Measurements from ENCODE around the gene OAT. TPM values are rescaled to one million over a fixed set of nuclear protein-coding genes. Genes with fewer than 3 reads are reported as not detected.
A peak's percentile ranks its signal among the peaks of the same experiment; 100 is the strongest.
"Not testable (repeated sequence)": the region's sequence is repeated elsewhere in the genome, so short reads cannot be mapped to it uniquely, and the experiment has no call there.

The OAT gene
- total RNA-seq, 1 donor from 2014 or later = 35.0 TPM

DNA sequence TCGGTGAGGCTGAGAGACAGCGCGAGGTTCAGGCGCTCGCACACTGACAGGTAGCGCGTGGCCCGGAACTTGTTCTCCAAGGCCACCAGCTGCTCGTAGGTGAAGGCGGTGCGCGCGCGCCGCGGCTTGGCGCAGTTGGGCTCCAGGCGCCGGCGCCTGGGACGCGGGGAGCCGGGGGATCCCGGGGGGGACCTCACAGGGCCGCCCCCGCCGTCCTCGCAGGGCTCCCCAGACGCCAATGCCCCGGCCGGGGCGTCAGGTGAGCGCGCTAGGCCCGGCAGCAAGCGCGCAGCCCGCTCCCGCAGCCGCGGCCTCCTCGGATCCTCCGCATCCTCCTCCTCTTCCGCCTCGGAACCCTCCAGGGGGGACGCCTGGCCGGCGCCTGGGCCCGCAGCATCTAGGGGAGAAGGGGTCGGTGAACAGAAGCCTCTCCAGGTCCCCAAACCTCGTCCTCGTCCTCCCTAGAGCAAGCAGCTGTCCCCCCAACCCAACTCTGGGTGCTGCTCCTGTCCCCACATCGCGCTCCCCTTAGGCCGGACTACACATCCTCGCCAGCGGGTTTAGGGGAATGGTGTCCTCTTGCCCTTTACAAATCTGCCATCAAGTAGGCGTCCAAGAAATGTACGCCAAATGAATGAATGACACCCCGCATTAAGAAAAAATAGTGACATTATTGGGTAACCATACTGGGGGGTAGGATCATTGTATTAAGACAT is 29.2 kb upstream of the OAT start:
- peak overlapping the region; percentile 64 for H3K4me3 Mint-ChIP-seq (ENCODE audit: low read depth)
- no peak for TF ChIP-seq CTCF (IDR thresholded peaks at IDR 0.05; ENCODE audit: unreplicated experiment)
- H3K4me1 Mint-ChIP-seq (ENCODE audit: low read depth) = peaks cover 15% of the 10 kb centered on the region
- peak; percentile 28 for DNase-seq (ENCODE audit: low spot score, unreplicated experiment)
- no peak overlapping the region for H3K27ac Mint-ChIP-seq
- no peaks in the 10 kb centered on the region for H3K9me3 Mint-ChIP-seq (ENCODE audit: low read depth)
- H3K27me3 Mint-ChIP-seq = peaks cover 86% of the 10 kb centered on the region
- no peaks in the 10 kb centered on the region for H3K36me3 Mint-ChIP-seq (ENCODE audit: insufficient read depth)

- Mint-ChIP-seq H3K9me3 (ENCODE audit: low read depth) (no peaks in the 10 kb centered on the region), H3K4me3 (ENCODE audit: low read depth) (peak overlapping the region; percentile 64), H3K36me3 (ENCODE audit: insufficient read depth) (no peaks in the 10 kb centered on the region), H3K27ac (no peak overlapping the region), H3K27me3 (peaks cover 82% of the 10 kb centered on the region), H3K4me1 (ENCODE audit: low read depth) (peaks cover 15% of the 10 kb centered on the region)
- TF ChIP-seq CTCF (IDR thresholded peaks at IDR 0.05; ENCODE audit: unreplicated experiment) = no peak
- DNase-seq (ENCODE audit: low spot score, unreplicated experiment) = no peak
Observed at GRCh38 chr10:124446830-124447750, 28.4 kb upstream of the OAT start.

DNA sequence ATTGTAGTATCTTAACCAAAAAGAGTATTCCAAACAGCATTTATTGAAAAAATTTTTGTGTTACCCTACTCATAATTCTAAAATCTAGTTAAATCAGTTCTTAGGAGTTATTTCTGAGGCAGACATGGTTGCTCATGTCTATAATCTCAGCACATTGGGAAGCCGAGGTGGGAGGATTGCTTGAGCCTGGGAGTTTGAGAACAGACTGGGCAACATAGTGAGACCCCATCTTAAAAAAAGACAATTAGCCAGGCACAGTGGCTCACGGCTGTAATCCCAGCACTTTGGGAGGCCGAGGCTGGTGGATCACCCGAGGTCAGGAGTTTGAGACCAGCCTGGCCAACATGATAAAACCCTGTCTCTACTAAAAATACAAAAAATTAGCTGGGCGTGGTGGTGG is 23.0 kb upstream of the OAT start:
- H3K4me3 Mint-ChIP-seq (ENCODE audit: low read depth); DNase-seq (ENCODE audit: low spot score, unreplicated experiment); H3K27ac Mint-ChIP-seq; H3K36me3 Mint-ChIP-seq (ENCODE audit: insufficient read depth); H3K9me3 Mint-ChIP-seq (ENCODE audit: low read depth); H3K4me1 Mint-ChIP-seq (ENCODE audit: low read depth): not testable (repeated sequence)
- peaks cover 40% of the 10 kb centered on the region for H3K27me3 Mint-ChIP-seq

GRCh38 chr10:124436191-124436638 is 17.5 kb upstream of the OAT start:
- Mint-ChIP-seq H3K36me3 (ENCODE audit: insufficient read depth) (no peaks in the 10 kb centered on the region), H3K4me3 (ENCODE audit: low read depth) (no peak overlapping the region), H3K4me1 (ENCODE audit: low read depth) (no peaks in the 10 kb centered on the region), H3K27me3 (peaks cover 10% of the 10 kb centered on the region), H3K9me3 (ENCODE audit: low read depth) (no peaks in the 10 kb centered on the region), H3K27ac (no peak overlapping the region)
- no peak for DNase-seq (ENCODE audit: low spot score, unreplicated experiment)
- TF ChIP-seq CTCF (IDR thresholded peaks at IDR 0.05; ENCODE audit: unreplicated experiment) = no peak

- H3K4me3 Mint-ChIP-seq (ENCODE audit: low read depth); H3K4me1 Mint-ChIP-seq (ENCODE audit: low read depth); H3K9me3 Mint-ChIP-seq (ENCODE audit: low read depth); H3K36me3 Mint-ChIP-seq (ENCODE audit: insufficient read depth); H3K27ac Mint-ChIP-seq; DNase-seq (ENCODE audit: low spot score, unreplicated experiment): not testable (repeated sequence)
- H3K27me3 Mint-ChIP-seq = peaks cover 12% of the 10 kb centered on the region
Observed at GRCh38 chr10:124435683-124436082, 17.0 kb upstream of the OAT start.

GRCh38 chr10:124433461-124433860 is 14.7 kb upstream of the OAT start:
- H3K27me3 Mint-ChIP-seq = peaks cover 26% of the 10 kb centered on the region
- DNase-seq (ENCODE audit: low spot score, unreplicated experiment) = no peak
- no peaks in the 10 kb centered on the region for H3K36me3 Mint-ChIP-seq (ENCODE audit: insufficient read depth)
- H3K9me3 Mint-ChIP-seq (ENCODE audit: low read depth) = no peaks in the 10 kb centered on the region
- no peak overlapping the region for H3K4me3 Mint-ChIP-seq (ENCODE audit: low read depth)
- H3K4me1 Mint-ChIP-seq (ENCODE audit: low read depth) = no peaks in the 10 kb centered on the region
- no peak overlapping the region for H3K27ac Mint-ChIP-seq
- TF ChIP-seq CTCF (IDR thresholded peaks at IDR 0.05; ENCODE audit: unreplicated experiment) = no peak

All from progenitor cell of endocrine pancreas (in vitro differentiated cells).